OCI-LY7 (cell line): ENCODE measurements around the gene PCBP3. TPM values are rescaled to one million over a fixed set of nuclear protein-coding genes. Genes with fewer than 3 reads are reported as not detected.

Source experiments
- BruUV-seq: library from RNA; stranded (reverse); fragments of 400-500 nt; replicated peaks from 2 replicates; lab custom pipeline; 2021; lab: Mats Ljungman, UMichigan
- CTCF ChIA-PET: fragments of 300-600 bp; sonication (Branson Sonifier 250); formaldehyde crosslinking; loops from one replicate; lab custom pipeline; 2022; ENCODE audit warnings: antibody characterized with exemption; ENCODE audit not compliant: unreplicated experiment; lab: Charles Lee
- POLR2A ChIA-PET: fragments of 300-600 bp; sonication (Branson Sonifier 250); formaldehyde crosslinking; loops from one replicate; lab custom pipeline; 2022; ENCODE audit warnings: antibody characterized with exemption; lab: Charles Lee
- DNase-seq: peaks from one replicate; pipeline ENCODE4 v3.0.0-alpha.2; 2015; ENCODE audit warnings: low spot score
- H2AFZ ChIP-seq: fragments of 200-600 bp; sonication (generic), shearing (Covaris generic); 2 replicates; pipeline ENCODE4 v1.6.1; 2014; ENCODE audit warnings: mild to moderate bottlenecking, antibody characterized with exemption, low read length, moderate library complexity
- H3K27ac ChIP-seq: fragments of 200-600 bp; sonication (generic); 2 replicates; pipeline ENCODE4 v1.5.1; 2014; ENCODE audit warnings: mixed run types, low read depth, mild to moderate bottlenecking, moderate library complexity, low read length, inconsistent platforms; ENCODE audit not compliant: poor library complexity, severe bottlenecking
- H3K36me3 ChIP-seq: fragments of 200-600 bp; sonication (generic); 2 replicates; pipeline ENCODE4 v1.6.1; 2014; ENCODE audit warnings: mild to moderate bottlenecking, antibody characterized with exemption, low read length, moderate library complexity, mixed read lengths; ENCODE audit not compliant: insufficient read depth
- H3K4me1 ChIP-seq: fragments of 200-600 bp; sonication (generic); 2 replicates; pipeline ENCODE4 v1.5.1; 2014; ENCODE audit warnings: mild to moderate bottlenecking, low read length; ENCODE audit not compliant: insufficient read depth, poor library complexity, severe bottlenecking
- H3K4me2 ChIP-seq: fragments of 200-600 bp; sonication (generic); 2 replicates; pipeline ENCODE4 v1.6.1; 2014; ENCODE audit warnings: mild to moderate bottlenecking, low read length
- H3K4me3 ChIP-seq: fragments of 200-600 bp; sonication (generic); 2 replicates; pipeline ENCODE4 v1.5.1; 2014; ENCODE audit warnings: mild to moderate bottlenecking, low read depth, low read length; ENCODE audit not compliant: poor library complexity, severe bottlenecking
- H3K79me2 ChIP-seq: fragments of 200-600 bp; sonication (generic); 2 replicates; pipeline ENCODE4 v1.6.1; 2016; ENCODE audit warnings: low read depth, mild to moderate bottlenecking, low read length, moderate library complexity, mixed read lengths; ENCODE audit not compliant: insufficient read depth
- H3K9me2 ChIP-seq: fragments of 200-600 bp; sonication (generic); 2 replicates; pipeline ENCODE4 v1.6.1; 2016; ENCODE audit warnings: mild to moderate bottlenecking, low read length, mixed read lengths; ENCODE audit not compliant: insufficient read depth
- H3K9me3 ChIP-seq: fragments of 200-600 bp; sonication (generic); 2 replicates; pipeline ENCODE4 v1.6.1; 2014; ENCODE audit warnings: mild to moderate bottlenecking, mixed run types, low read length, mixed read lengths
- H4K20me1 ChIP-seq: fragments of 200-600 bp; sonication (generic); 2 replicates; pipeline ENCODE4 v1.6.1; 2014; ENCODE audit warnings: mild to moderate bottlenecking, antibody characterized with exemption, low read length, moderate library complexity, mixed read lengths; ENCODE audit not compliant: insufficient read depth
- CTCF ChIP-seq: fragments of 200-600 bp; sonication (generic); conservative IDR thresholded peaks from 2 replicates; pipeline ENCODE4 v1.5.1; 2014; ENCODE audit warnings: mild to moderate bottlenecking, antibody characterized with exemption, low read length, moderate library complexity, mixed read lengths
- EZH2phosphoT487 ChIP-seq: fragments of 200-600 bp; sonication (generic); IDR thresholded peaks from 2 replicates; pipeline ENCODE4 v1.6.1; 2018; ENCODE audit warnings: low read depth, borderline replicate concordance, mild to moderate bottlenecking, mixed run types, antibody characterized with exemption, low read length, moderate library complexity, mixed read lengths
- intact Hi-C: fragments of 100-400 bp; cut with micrococcal nuclease; formaldehyde crosslinking; loops from one replicate; pipeline ENCODE4 v1.10.0; 2022; ENCODE audit not compliant: unreplicated experiment
- total RNA-seq, 2 experiments: library from RNA; depleted of rRNA in 1 of 2; stranded (reverse); fragments of >200 nt in 1 of 2; shearing (Covaris generic) in 1 of 2; gene quantifications; 2 replicates each; pipeline ENCODE4 v1.2.3, GENCODE V29; 2014 to 2022

The PCBP3 gene
- total RNA-seq, 2 experiments from 2014 or later, result 0.61 TPM; not detected in 1

- no peak overlapping the region for H3K4me3 ChIP-seq
- TF ChIP-seq EZH2phosphoT487, result no peak
- TF ChIP-seq CTCF, result no peak
- DNase-seq, result no peak
- ChIA-PET POLR2A (no interaction called here), CTCF (no interaction called here)
- intact Hi-C loops, result no loop called here
- BruUV-seq, result no TSS peak
- H4K20me1 ChIP-seq, result no peaks in the 10 kb centered on the region
- H3K79me2 ChIP-seq, result no peaks in the 10 kb centered on the region
- H2AFZ ChIP-seq, result no peak overlapping the region
- no peaks in the 10 kb centered on the region for H3K9me2 ChIP-seq
- no peaks in the 10 kb centered on the region for H3K36me3 ChIP-seq
- peaks cover 8% of the 10 kb centered on the region for H3K4me1 ChIP-seq
- H3K27ac ChIP-seq, result no peak overlapping the region
- no peaks in the 10 kb centered on the region for H3K9me3 ChIP-seq
- no peak overlapping the region for H3K4me2 ChIP-seq
Measured at GRCh38 chr21:45816794-45817193, 173.3 kb downstream of the PCBP3 start.

GRCh38 chr21:45817345-45817744, 173.8 kb downstream of the PCBP3 start:
- no peak for DNase-seq
- H3K36me3 ChIP-seq, result no peaks in the 10 kb centered on the region
- peaks cover 8% of the 10 kb centered on the region for H3K4me1 ChIP-seq
- POLR2A ChIA-PET, result no interaction called here
- BruUV-seq, result no TSS peak
- CTCF ChIA-PET, result no interaction called here
- no peaks in the 10 kb centered on the region for H3K9me2 ChIP-seq
- H3K9me3 ChIP-seq, result no peaks in the 10 kb centered on the region
- no peak overlapping the region for H3K4me3 ChIP-seq
- no peaks in the 10 kb centered on the region for H3K79me2 ChIP-seq
- H4K20me1 ChIP-seq, result no peaks in the 10 kb centered on the region
- no peak overlapping the region for H3K4me2 ChIP-seq
- TF ChIP-seq CTCF (no peak), EZH2phosphoT487 (no peak)
- no peak overlapping the region for H2AFZ ChIP-seq
- no peak overlapping the region for H3K27ac ChIP-seq
- intact Hi-C loops, result no loop called here

- ChIA-PET CTCF (no interaction called here), POLR2A (interaction anchor here (0.6 kb wide), 1 partner anchor 206 kb away, joined by 4 read pairs; no protein-coding TSS in a partner anchor)
- TF ChIP-seq EZH2phosphoT487, result no peak
- no peak for TF ChIP-seq CTCF
- H3K4me2 ChIP-seq, result no peak overlapping the region
- no peak overlapping the region for H3K4me3 ChIP-seq
- H3K4me1 ChIP-seq, result peaks cover 8% of the 10 kb centered on the region
- H3K9me3 ChIP-seq, result no peaks in the 10 kb centered on the region
- no peaks in the 10 kb centered on the region for H3K9me2 ChIP-seq
- no peaks in the 10 kb centered on the region for H3K79me2 ChIP-seq
- no TSS peak for BruUV-seq
- no peaks in the 10 kb centered on the region for H4K20me1 ChIP-seq
- peak; percentile 7 for DNase-seq
- H3K36me3 ChIP-seq, result no peaks in the 10 kb centered on the region
- no peak overlapping the region for H2AFZ ChIP-seq
- intact Hi-C loops, result no loop called here
- no peak overlapping the region for H3K27ac ChIP-seq
Measured at GRCh38 chr21:45818276-45818903, 174.9 kb downstream of the PCBP3 start.
